Measurements from ENCODE around the gene PPP1R9B.

The PPP1R9B gene

DNA sequence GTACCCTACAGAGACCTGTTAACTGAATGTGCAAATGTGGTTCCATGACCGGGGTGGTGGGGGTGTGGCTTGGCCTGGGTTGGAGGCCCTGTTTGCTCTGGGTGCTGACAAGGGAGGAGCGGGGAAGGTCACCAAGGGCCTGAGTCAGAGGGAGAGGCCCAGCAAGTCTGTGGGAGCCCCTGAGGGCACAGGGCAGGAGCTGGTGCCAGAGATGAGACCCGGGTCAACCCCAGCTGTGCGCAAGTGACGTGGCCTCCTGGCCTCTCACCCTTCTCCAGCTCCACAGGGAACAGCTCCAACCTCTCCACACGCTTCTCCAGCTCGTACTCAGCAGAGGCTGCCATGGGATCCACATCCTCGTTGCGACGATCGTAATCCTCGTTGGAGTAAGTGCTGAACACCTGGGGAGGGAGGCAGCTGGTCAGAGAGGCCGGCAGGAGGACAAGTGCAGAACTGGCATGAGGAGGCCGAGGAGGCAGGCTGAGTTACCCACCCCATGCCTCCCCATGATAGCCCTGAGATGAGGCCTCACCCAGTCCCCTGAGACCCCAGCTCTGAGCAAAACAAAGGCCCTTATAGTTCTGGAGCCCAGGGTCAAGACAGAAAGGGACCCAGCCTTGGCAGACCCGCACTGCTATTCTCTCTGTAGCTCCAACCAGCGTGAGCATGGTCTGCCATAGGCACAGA lies 5.5 kb downstream of the PPP1R9B start:
- Histone ChIP-seq H3K4me3 (no peak overlapping the region), H3K27ac (peak overlapping the region; percentile 94 to 95)
- TF ChIP-seq, protein P1, sequence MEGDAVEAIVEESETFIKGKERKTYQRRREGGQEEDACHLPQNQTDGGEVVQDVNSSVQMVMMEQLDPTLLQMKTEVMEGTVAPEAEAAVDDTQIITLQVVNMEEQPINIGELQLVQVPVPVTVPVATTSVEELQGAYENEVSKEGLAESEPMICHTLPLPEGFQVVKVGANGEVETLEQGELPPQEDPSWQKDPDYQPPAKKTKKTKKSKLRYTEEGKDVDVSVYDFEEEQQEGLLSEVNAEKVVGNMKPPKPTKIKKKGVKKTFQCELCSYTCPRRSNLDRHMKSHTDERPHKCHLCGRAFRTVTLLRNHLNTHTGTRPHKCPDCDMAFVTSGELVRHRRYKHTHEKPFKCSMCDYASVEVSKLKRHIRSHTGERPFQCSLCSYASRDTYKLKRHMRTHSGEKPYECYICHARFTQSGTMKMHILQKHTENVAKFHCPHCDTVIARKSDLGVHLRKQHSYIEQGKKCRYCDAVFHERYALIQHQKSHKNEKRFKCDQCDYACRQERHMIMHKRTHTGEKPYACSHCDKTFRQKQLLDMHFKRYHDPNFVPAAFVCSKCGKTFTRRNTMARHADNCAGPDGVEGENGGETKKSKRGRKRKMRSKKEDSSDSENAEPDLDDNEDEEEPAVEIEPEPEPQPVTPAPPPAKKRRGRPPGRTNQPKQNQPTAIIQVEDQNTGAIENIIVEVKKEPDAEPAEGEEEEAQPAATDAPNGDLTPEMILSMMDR (IDR thresholded peaks at IDR 0.05), result no peak
- DNase-seq (ENCODE audit: low spot score), result no peak

DNA sequence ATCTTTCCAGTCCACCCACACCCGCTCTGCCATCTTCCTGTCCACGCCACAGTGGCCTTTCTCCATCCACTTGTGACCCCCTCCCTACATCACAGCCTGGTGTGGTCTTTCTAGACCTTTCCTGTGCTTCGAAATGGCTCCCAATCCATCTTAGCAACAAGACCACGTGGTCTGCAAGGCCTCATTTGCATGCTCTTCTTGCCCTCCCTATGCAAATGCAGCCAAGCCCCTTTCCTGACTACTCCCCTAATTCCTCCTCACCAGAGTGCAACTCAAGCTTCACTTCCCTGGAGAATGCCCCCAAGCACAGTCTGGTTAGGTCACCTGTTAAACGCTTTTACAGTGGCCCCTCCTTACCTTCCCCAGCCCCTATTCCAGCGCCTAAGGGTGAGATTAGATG lies 6.1 kb downstream of the PPP1R9B start:
- Histone ChIP-seq H3K4me3 (no peak overlapping the region), H3K27ac (peak overlapping the region in 1 of 2 donors; percentile 94)
- TF ChIP-seq, protein P1 (IDR thresholded peaks at IDR 0.05), result no peak
- DNase-seq (ENCODE audit: low spot score), result no peak

DNA sequence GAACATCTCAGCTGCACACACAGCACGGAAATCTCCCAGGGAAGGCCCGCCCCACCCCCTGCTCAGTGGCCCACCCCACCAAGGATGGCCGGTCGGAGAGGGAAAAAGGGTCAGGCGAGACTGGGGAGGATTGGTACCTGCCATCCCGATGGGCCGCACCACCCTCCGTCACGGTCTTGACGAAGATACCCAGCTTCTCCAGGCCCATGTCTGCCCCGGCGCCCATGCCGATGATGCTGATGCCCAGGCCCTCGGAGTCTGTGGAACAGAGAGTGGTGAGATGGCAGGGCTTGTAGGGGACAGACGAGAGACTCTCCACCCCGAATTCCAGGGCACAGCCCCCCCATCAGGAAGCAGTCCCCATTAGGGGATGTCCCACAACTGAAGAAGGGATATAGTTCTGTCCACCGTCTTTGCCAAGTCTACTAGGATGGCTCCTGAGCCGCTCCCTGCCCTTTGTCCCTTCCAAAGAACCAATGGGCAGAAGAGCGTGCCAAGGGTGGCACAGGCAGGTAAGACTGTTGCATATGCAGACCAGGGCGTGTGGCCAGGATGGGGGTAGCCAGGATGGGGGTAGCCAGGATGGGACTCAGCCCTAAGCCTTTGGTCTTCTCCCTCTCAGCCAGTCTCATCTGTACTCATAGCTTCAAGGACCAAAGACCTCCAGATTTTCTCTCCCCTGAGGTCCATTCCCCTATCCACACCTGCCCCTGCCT lies 6.9 kb downstream of the PPP1R9B start:
- TF ChIP-seq, protein P1 (IDR thresholded peaks at IDR 0.05), result no peak
- Histone ChIP-seq H3K27ac (peak overlapping the region in 1 of 2 donors; percentile 94), H3K4me3 (no peak overlapping the region)
- no peak for DNase-seq (ENCODE audit: low spot score)

GRCh38 chr17:50141745-50142110 lies 8.7 kb downstream of the PPP1R9B start:
- Histone ChIP-seq H3K4me3 (no peak overlapping the region), H3K27ac (peak overlapping the region in 1 of 2 donors; percentile 25)
- no peak for DNase-seq (ENCODE audit: low spot score)
- TF ChIP-seq, protein P1 (IDR thresholded peaks at IDR 0.05), result no peak

DNA sequence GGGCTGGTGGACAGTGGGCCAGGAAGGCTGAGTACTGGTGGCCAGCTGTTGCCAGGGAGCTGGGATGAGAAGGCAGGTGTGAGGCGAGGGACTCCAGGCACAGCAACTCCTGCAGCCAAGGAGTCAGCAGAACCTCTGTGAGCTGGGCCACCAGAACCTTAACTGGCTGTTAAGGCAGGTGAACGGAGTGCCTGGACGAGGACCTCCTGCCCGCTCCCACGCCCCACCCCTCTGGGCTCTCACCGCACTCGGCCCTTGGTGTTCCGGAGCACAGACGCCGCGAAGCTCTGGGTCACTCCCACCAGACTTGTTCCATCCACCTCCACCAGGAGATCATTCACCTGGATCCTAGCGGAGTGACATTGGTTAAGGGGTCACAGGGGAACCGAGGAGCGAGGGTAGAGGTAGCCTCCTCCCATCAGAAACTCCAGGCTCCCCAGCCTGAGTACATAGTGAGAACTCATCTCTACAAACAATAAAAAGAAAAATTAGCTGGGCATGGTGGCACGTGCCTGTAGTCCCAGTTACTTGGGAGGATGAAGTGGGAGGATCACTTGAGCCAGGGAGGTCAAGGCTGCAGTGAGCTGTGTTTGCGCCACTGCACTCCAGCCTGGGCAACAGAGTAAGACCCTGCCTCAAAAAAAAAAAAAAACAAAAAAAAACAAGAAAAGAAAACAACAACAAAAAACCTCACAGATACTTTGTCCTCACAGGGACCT lies 9.3 kb downstream of the PPP1R9B start:
- TF ChIP-seq, protein P1 (IDR thresholded peaks at IDR 0.05), result no peak
- Histone ChIP-seq H3K4me3 (no peak overlapping the region), H3K27ac (peak overlapping the region in 1 of 2 donors; percentile 63)
- DNase-seq (ENCODE audit: low spot score), result no peak

DNA sequence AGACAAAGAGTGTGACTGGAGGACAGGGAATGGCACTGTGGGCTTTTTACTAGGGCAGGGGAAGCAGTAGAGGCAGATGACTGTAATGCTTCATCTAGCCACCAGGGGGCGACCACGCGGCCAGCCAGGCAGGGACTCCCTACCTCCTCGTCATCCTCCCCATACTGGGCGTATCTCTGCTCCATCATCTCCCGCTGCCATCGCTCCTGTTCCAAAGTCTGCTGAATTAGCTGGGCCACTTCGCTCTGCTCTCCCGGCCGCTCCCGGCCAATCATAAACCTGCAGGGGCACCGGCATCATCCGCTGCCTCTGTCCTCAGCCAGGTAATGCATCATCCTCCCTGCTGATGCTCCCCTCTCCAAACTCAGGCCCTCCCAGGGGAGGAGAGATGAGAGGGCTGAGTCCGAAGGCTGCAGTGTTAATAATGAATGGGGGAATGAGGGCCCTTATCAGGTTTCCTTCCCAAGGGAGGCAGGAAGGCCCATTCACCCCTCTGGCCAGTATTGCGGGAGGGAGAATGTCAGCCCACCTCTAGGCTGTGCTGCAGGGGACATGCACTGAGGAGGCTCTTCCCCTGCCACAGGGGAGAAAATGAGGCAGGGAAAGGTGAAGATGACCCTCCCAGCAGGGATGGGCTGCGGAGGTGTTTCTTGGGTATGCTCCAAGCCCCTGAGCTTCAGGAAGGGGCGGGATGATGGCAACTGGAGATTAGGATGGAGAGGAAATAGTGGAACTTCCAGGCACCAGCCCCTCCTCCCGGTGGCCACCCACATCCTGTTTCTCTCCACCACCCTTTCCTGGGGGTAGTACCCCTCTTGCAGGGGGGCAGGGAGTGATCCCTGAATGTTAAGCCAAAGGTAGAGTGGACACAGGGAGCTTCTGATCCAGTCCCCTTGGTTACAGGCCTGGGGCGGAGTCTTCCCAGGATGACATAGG lies 10.3 kb downstream of the PPP1R9B start:
- TF ChIP-seq, protein P1 (IDR thresholded peaks at IDR 0.05), result peak; percentile 91
- no peak overlapping the region for H3K4me3 ChIP-seq
- peak overlapping the region in 1 of 2 donors; percentile 63 for H3K27ac ChIP-seq
- DNase-seq (ENCODE audit: low spot score), result no peak
